Measurements from ENCODE around the gene ING2.
"Not testable (repeated sequence)": the region's sequence is repeated elsewhere in the genome, so short reads cannot be mapped to it uniquely, and the experiment has no call there.

ING2 gene

DNA sequence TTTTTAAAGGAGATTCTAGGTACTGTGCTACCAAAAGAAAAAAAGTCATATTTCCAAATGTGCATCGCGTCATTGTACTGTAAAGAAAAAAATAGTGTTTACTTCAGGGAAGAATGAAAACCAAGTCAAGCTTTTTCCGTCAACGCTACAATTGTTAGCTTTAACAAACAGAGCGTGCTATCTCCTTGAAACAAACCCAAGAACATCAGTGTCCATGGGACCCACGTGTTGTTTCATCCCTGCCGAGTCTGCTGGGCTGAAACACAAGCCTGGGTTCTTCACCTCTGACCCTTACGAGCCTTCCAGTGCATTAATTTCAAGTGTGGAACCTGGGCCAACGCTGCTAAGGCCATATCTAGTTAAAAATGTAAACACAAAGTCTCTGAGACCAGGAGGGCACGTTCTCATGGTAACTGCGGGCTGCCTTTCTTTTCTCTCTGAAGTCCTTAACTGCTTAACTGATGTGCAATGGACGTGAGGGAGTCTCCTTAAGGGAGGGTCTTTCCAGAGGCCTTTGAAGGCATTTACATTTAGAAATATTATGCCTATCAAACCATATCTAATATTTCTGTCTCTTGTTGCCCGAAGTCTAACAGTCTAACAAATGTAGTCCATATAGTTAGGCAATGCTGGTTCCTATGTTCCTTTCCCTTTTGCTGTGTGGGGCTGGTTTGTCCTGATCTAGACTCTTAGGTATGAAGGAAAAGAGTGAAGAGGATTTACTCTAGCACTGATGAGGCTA lies 36.3 kb downstream of the ING2 start:
- no peak overlapping the region for H3K4me3 ChIP-seq (ENCODE audit: low read length)
- no peak for DNase-seq (ENCODE audit: low read depth, low spot score)

- no peak overlapping the region for H3K4me3 ChIP-seq (ENCODE audit: low read length)
- no peak for DNase-seq (ENCODE audit: low read depth, low spot score)
Observed at GRCh38 chr4:183541752-183542040, 36.8 kb downstream of the ING2 start.

GRCh38 chr4:183543435-183543834 lies 38.6 kb downstream of the ING2 start:
- DNase-seq (ENCODE audit: low read depth, low spot score): no peak
- H3K4me3 ChIP-seq (ENCODE audit: low read length): no peak overlapping the region

GRCh38 chr4:183544109-183544508 lies 39.3 kb downstream of the ING2 start:
- H3K4me3 ChIP-seq (ENCODE audit: low read length): no peak overlapping the region
- no peak for DNase-seq (ENCODE audit: low read depth, low spot score)

DNA sequence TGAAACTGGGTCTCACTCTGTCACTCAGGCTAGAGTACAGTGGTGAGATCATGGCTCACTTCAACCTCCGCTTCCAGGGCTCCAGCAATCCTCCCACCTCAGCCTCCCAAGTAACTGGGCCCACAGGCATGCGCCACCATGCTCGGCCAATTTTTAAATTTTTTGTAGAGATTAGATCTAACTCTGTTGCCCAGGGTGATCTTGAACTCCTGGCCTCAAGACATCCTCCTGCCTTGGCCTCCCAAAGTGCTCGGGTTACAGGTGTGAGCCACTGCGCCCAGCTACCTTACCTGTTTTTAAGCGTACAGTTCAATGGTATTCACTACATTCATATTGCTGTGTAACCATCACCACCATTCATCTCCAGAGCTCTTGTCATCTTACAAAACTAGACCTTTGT lies 41.5 kb downstream of the ING2 start:
- H3K4me3 ChIP-seq (ENCODE audit: low read length): no peak overlapping the region
- no peak for DNase-seq (ENCODE audit: low read depth, low spot score)

DNA sequence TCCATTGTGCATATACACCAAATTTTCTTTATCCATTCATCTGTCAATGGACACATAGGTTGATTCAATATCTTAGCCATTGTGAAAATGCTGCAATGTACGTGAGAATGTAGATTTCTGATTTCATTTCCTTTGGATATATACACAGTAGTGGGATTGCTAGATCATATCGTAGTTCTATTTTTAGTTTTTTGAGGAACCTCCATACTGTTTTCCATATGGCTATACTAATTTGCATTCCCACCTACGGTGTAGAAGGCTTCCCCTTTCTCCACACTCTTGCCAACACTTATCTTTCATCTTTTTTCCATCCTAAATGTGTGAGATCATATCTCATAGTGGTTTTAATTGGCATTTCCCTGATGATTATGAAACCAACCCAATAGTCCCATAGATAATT lies 43.4 kb downstream of the ING2 start:
- H3K4me3 ChIP-seq (ENCODE audit: low read length): no peak overlapping the region
- DNase-seq (ENCODE audit: low read depth, low spot score): no peak

DNA sequence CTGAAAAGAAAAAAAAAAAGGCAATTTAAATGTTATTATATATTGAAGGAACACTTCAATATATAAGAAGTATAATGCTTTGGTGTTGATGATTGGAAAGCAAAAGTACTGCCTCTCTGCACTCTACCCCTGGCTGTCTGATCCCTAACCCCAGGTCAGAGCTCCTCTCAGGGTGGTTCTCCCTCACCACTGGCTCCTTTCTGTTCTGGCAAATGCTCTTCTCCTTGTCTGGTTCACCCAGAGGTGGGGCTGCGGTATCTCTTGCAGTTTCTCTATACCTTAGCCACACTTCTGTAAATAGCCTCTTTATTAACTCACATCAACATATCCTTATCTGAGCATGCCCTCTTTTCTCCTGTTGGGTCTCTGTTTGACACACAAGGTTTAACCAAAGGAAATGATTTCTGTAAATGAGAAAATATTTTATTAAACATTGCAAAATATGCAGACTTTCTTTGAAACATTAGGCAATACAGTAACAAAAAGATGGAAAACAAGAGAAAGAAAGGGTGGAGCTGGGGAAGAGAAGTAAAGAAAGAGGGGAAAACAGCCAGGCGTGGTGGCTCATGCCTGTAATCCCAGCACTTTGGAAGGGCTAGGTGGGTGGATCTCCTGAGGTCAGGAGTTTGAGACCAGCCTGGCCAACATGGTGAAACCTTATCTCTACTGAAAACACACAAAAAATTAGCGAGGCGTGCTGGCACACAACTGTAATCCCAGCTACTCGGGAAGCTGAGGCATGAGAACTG lies 45.7 kb downstream of the ING2 start:
- no peak overlapping the region for H3K4me3 ChIP-seq (ENCODE audit: low read length)
- DNase-seq (ENCODE audit: low read depth, low spot score): no peak

DNA sequence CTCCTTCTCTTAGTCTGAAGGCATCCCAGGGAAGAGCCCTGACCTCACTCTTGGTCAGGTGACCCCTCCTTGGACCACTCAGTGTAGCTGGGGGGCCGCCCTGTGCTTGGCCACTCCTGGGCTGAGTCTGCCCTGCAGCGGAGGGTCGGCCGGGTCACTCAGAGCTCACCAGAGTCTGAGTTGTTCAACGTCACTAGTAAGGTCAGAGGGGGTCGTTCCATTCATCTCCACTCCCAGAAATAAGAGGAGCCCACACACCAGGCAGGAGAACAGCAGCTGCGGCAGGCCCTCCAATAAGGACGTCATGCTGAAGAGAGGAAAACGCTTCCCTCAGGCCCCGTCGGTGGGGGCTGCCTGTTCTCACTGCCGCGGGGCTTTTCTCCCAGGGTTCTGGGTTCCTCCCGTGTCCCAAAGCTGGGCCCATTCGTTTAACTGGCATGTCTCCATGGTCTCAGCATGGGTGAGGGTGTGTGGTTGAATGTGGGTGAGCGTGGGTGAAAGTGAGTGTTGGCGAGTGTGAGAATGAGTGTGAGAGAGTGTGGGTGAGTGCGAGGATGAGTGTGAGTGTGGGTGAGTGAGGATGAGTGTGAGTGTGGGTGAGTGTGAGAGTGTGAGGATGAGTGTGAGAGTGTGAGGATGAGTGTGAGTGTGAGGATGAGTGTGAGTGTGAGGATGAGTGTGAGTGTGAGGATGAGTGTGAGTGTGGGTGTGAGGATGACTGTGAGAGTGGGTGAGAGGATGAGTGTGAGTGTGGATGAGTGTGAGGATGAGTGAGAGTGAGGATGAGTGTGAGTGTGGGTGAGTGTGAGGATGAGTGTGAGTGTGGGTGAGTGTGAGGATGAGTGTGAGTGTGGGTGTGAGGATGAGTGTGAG lies 47.7 kb downstream of the ING2 start:
- no peak for DNase-seq (ENCODE audit: low read depth, low spot score)
- H3K4me3 ChIP-seq (ENCODE audit: low read length): no peak overlapping the region

DNA sequence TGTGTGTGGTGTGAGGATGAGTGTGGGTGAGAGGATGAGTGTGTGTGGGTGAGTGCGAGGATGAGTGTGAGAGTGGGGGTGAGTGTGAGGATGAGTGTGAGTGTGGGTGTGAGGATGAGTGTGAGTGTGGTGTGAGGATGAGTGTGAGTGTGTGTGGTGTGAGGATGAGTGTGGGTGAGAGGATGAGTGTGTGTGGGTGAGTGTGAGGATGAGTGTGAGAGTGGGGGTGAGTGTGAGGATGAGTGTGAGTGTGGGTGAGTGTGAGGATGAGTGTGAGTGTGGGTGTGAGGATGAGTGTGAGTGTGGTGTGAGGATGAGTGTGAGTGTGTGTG lies 48.3 kb downstream of the ING2 start:
- DNase-seq (ENCODE audit: low read depth, low spot score); H3K4me3 ChIP-seq (ENCODE audit: low read length): not testable (repeated sequence)

DNA sequence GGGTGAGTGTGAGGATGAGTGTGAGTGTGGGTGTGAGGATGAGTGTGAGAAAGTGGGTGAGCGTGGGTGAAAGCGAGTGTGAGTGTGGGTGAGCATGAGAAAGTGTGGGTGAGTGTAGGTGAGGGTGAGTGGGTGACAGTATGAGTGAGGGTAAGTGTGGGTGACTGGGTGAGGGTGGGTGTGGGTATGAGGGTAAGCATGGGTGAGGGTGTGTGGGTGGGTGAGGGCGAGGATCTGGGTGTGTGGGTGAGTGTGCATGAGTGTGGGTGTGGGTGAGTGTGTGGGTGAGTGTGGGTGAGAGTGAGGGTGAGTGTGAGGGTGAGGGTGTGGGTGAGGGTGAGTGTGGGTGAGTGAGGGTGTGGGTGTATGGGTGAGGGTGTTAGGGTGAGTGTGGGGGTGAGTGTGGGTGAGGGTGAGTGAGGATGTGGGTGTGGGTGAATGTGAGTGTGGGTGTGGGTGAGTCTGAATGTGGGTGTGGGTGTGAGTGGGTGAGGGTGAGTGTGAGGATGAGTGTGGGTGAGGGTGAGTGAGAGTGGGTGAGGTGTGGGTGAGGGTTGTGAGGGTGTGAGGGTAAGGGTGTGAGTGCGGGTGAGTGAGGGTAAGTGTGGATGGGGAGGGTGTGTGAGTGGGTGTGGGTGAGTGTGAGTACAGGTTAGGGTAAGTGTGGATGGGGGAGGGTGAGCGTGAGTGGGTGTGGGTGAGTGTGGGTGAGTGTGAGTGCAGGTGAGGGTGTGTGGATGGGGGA lies 48.9 kb downstream of the ING2 start:
- no peak for DNase-seq (ENCODE audit: low read depth, low spot score)
- H3K4me3 ChIP-seq (ENCODE audit: low read length): no peak overlapping the region

DNA sequence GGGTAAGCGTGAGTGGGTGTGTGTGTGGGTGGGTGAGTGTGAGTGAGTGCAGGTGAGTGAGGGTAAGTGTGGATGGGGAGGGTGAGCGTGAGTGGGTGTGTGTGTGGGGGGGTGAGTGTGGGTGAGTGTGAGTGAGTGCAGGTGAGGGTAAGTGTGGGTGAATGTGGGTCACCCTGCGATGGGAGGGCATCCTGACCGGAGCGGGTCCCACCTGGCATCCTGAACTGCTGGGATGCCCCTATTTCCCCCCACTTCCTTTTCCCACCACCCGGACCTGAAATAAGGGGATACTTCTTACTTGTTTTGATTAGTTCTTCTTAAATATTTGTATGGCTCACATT lies 49.5 kb downstream of the ING2 start:
- no peak for DNase-seq (ENCODE audit: low read depth, low spot score)
- H3K4me3 ChIP-seq (ENCODE audit: low read length): no peak overlapping the region

- no peak overlapping the region for H3K4me3 ChIP-seq (ENCODE audit: low read length)
- DNase-seq (ENCODE audit: low read depth, low spot score): no peak
Observed at GRCh38 chr4:183554878-183555585, 50.2 kb downstream of the ING2 start.

GRCh38 chr4:183556947-183557346 lies 52.1 kb downstream of the ING2 start:
- no peak overlapping the region for H3K4me3 ChIP-seq (ENCODE audit: low read length)
- DNase-seq (ENCODE audit: low read depth, low spot score): no peak

DNA sequence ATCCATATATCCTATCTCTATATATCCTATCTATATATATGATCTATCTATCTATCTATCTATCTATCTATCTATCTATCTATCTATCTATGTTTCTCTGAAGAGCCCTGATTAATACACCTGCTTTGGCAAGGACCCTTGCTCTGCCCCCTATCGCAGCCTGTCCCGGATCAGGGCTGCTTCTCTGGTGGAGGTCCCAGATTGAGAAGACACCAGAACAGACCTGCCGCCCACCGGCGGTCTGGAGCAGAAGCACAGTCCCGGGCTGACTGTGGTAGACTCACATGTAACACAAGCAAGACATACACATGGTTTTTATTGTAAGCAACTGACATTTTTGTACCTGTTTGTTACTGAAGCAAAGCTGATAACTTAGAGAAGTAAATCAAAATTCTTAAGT lies 52.8 kb downstream of the ING2 start:
- no peak overlapping the region for H3K4me3 ChIP-seq (ENCODE audit: low read length)

DNA sequence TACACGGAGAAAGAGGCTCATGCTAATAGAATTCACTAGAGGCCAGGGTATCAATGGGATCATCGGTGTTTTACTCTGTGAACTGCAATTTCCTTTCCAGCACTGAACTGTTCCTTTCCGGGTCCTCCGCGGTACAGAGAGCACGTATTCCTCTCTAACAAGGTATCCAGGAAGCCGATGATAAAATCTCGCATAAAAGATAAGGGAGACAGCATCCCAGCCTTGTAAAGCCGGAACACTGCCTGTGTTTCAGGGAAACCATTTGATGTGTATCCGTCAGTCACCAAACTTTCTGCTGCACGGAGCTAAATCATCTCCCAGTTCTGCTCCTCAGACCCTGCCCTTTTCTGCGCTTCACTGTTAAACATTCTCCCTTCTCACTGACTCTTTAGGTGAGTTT lies 54.0 kb downstream of the ING2 start:
- H3K4me3 ChIP-seq (ENCODE audit: low read length): no peak overlapping the region
- DNase-seq (ENCODE audit: low read depth, low spot score): no peak

More for the DNA sequence above, 52.8 kb downstream of the ING2 start:
- DNase-seq (ENCODE audit: low read depth, low spot score): no peak

- no peak for DNase-seq (ENCODE audit: low read depth, low spot score)
- H3K4me3 ChIP-seq (ENCODE audit: low read length): no peak overlapping the region
Observed at GRCh38 chr4:183561905-183562304, 57.0 kb downstream of the ING2 start.
